Neural cell (in vitro differentiated cells): ENCODE measurements around the gene ZNF614. TPM values are rescaled to one million over a fixed set of nuclear protein-coding genes. Genes with fewer than 3 reads are reported as not detected.

ENCODE experiments used
- H2AFZ ChIP-seq: fragments of 200-600, 300-800 bp; sonication (generic), shearing (Covaris generic); 2 replicates; pipeline ENCODE4 v1.6.0; 2014; ENCODE audit warnings: low read depth, mild to moderate bottlenecking, antibody characterized with exemption, low read length, moderate library complexity
- H3F3A ChIP-seq: fragments of 200-600 bp; shearing (Covaris generic); 2 replicates; pipeline ENCODE4 v1.6.1; 2016; ENCODE audit warnings: mild to moderate bottlenecking, moderate library complexity, mixed read lengths, antibody characterized with exemption, low read length; ENCODE audit not compliant: insufficient read depth, poor library complexity, severe bottlenecking
- H3K27ac ChIP-seq: fragments of 200-600, 300-800 bp; sonication (generic), shearing (Covaris generic); 2 replicates; pipeline ENCODE4 v1.5.1; 2014; ENCODE audit warnings: mild to moderate bottlenecking, low read length, moderate library complexity
- H3K27me3 ChIP-seq: fragments of 300-800, 200-600 bp; sonication (generic), shearing (Covaris generic); 2 replicates; pipeline ENCODE4 v1.6.0; 2014; ENCODE audit warnings: mild to moderate bottlenecking, low read depth, low read length, moderate library complexity; ENCODE audit not compliant: insufficient read depth
- H3K36me3 ChIP-seq: fragments of 300-800, 200-600 bp; sonication (generic), shearing (Covaris generic); 2 replicates; pipeline ENCODE4 v1.5.1; 2014; ENCODE audit warnings: mild to moderate bottlenecking, antibody characterized with exemption, low read length, moderate library complexity; ENCODE audit not compliant: insufficient read depth
- H3K4me2 ChIP-seq: fragments of 300-800, 200-600 bp; sonication (generic), shearing (Covaris generic); 2 replicates; pipeline ENCODE4 v1.6.0; 2014; ENCODE audit warnings: mild to moderate bottlenecking, low read length
- H3K4me3 ChIP-seq: fragments of 300-800, 200-600 bp; sonication (generic), shearing (Covaris generic); 2 replicates; pipeline ENCODE4 v1.5.1; 2014; ENCODE audit warnings: mild to moderate bottlenecking, low read length, moderate library complexity
- H3K79me2 ChIP-seq: fragments of 200-600 bp; shearing (Covaris generic); replicated peaks from 2 replicates; pipeline ENCODE4 v1.6.0; 2014; ENCODE audit warnings: mild to moderate bottlenecking, low read length, moderate library complexity; ENCODE audit not compliant: insufficient read depth
- H3K9ac ChIP-seq: fragments of 300-800, 200-600 bp; sonication (generic), shearing (Covaris generic); 2 replicates; pipeline ENCODE4 v1.6.1; 2016; ENCODE audit warnings: mild to moderate bottlenecking, low read length, mixed read lengths
- H3K9me2 ChIP-seq: fragments of 200-600 bp; shearing (Covaris generic); 2 replicates; pipeline ENCODE4 v1.6.1; 2016; ENCODE audit warnings: mild to moderate bottlenecking, low read length, mixed read lengths; ENCODE audit not compliant: insufficient read depth
- H3K9me3 ChIP-seq: fragments of 200-600, 300-800 bp; sonication (generic), shearing (Covaris generic); 2 replicates; pipeline ENCODE4 v1.6.1; 2016; ENCODE audit warnings: mild to moderate bottlenecking, mixed run types, low read length, moderate library complexity, mixed read lengths
- H4K20me1 ChIP-seq: fragments of 200-600 bp; shearing (Covaris generic); 2 replicates; pipeline ENCODE4 v1.6.1; 2016; ENCODE audit warnings: mild to moderate bottlenecking, mixed run types; ENCODE audit not compliant: insufficient read depth
- EP300 ChIP-seq: fragments of 450-650 bp; conservative IDR thresholded peaks from 2 replicates; pipeline ENCODE4 v1.6.1; 2014; ENCODE audit warnings: antibody characterized with exemption, mild to moderate bottlenecking, moderate library complexity; ENCODE audit not compliant: poor library complexity, severe bottlenecking
- EZH2 ChIP-seq: fragments of 200-600, 300-800 bp; shearing (Covaris generic), sonication (generic); IDR thresholded peaks from 2 replicates; pipeline ENCODE4 v1.6.1; 2014; ENCODE audit warnings: antibody characterized with exemption, low read length, borderline replicate concordance, mild to moderate bottlenecking; ENCODE audit not compliant: insufficient read depth, poor library complexity, severe bottlenecking
- MXI1 ChIP-seq: fragments of 450-650 bp; conservative IDR thresholded peaks from 2 replicates; pipeline ENCODE4 v1.6.1; 2014; ENCODE audit warnings: antibody characterized with exemption, mild to moderate bottlenecking; ENCODE audit not compliant: poor library complexity, severe bottlenecking
- POLR2AphosphoS5 ChIP-seq: IDR thresholded peaks from 2 replicates; pipeline ENCODE4 v1.6.1; 2012
- RAD21 ChIP-seq: fragments of 450-650 bp; conservative IDR thresholded peaks from 2 replicates; pipeline ENCODE4 v1.6.1; 2014; ENCODE audit warnings: antibody characterized with exemption, mild to moderate bottlenecking, moderate library complexity
- SMC3 ChIP-seq: fragments of 450-650 bp; conservative IDR thresholded peaks from 2 replicates; pipeline ENCODE4 v1.6.1; 2014; ENCODE audit warnings: antibody characterized with exemption, mild to moderate bottlenecking, moderate library complexity; ENCODE audit not compliant: poor library complexity
- TAF1 ChIP-seq: IDR thresholded peaks from 2 replicates; pipeline ENCODE4 v1.6.1; 2012; ENCODE audit warnings: low read depth
- polyA plus RNA-seq: library from polyadenylated mRNA; depleted of rRNA; stranded (reverse); fragments of >200 nt; gene quantifications from 2 replicates; pipeline ENCODE4 v1.2.3, GENCODE V29; 2014
- TF ChIP-seq, protein P1 (sequence below): fragments of 450-650 bp; IDR thresholded peaks from 2 replicates; pipeline ENCODE4 v1.5.1; 2014; ENCODE audit warnings: antibody characterized with exemption, mild to moderate bottlenecking, moderate library complexity; ENCODE audit not compliant: poor library complexity, severe bottlenecking
- TF ChIP-seq, protein P2 (sequence below): IDR thresholded peaks from 2 replicates; pipeline ENCODE4 v1.6.1; 2012; ENCODE audit warnings: borderline replicate concordance

The ZNF614 gene
- polyA plus RNA-seq, 1 donor from 2014 or later, result 17.8 TPM

DNA sequence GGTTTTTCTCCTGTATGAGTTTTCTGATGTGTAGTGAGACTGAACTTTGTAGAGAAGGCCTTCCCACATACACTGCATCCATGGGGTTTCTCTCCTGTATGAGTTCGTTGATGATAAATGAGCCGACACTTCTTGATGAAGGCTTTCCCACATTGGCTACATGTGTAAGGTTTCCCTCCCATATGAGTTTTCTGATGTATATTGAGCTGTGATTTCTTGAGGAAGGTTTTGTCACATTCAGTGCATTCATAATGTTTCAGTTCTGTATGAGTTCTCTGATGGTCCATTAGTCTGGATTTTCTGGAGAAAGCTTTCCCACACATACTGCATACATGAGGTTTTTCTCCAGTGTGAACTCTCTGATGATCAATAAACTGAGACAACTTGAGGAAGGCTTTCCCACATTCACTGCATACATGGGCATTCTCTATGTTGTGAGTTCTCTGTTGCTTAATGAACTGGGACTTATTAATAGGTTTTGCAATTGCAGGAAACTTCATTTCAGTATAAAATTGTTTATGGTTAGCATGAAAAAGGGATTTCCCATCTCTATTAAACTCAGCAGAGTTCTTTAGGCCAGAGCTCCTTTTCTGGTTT is 34.0 kb downstream of the ZNF614 start:
- TF ChIP-seq TAF1 (no peak), MXI1 (no peak), SMC3 (no peak), RAD21 (no peak), POLR2AphosphoS5 (no peak), EZH2 (no peak), EP300 (no peak)
- TF ChIP-seq, protein P1, sequence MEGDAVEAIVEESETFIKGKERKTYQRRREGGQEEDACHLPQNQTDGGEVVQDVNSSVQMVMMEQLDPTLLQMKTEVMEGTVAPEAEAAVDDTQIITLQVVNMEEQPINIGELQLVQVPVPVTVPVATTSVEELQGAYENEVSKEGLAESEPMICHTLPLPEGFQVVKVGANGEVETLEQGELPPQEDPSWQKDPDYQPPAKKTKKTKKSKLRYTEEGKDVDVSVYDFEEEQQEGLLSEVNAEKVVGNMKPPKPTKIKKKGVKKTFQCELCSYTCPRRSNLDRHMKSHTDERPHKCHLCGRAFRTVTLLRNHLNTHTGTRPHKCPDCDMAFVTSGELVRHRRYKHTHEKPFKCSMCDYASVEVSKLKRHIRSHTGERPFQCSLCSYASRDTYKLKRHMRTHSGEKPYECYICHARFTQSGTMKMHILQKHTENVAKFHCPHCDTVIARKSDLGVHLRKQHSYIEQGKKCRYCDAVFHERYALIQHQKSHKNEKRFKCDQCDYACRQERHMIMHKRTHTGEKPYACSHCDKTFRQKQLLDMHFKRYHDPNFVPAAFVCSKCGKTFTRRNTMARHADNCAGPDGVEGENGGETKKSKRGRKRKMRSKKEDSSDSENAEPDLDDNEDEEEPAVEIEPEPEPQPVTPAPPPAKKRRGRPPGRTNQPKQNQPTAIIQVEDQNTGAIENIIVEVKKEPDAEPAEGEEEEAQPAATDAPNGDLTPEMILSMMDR, result no peak
- TF ChIP-seq, protein P2, sequence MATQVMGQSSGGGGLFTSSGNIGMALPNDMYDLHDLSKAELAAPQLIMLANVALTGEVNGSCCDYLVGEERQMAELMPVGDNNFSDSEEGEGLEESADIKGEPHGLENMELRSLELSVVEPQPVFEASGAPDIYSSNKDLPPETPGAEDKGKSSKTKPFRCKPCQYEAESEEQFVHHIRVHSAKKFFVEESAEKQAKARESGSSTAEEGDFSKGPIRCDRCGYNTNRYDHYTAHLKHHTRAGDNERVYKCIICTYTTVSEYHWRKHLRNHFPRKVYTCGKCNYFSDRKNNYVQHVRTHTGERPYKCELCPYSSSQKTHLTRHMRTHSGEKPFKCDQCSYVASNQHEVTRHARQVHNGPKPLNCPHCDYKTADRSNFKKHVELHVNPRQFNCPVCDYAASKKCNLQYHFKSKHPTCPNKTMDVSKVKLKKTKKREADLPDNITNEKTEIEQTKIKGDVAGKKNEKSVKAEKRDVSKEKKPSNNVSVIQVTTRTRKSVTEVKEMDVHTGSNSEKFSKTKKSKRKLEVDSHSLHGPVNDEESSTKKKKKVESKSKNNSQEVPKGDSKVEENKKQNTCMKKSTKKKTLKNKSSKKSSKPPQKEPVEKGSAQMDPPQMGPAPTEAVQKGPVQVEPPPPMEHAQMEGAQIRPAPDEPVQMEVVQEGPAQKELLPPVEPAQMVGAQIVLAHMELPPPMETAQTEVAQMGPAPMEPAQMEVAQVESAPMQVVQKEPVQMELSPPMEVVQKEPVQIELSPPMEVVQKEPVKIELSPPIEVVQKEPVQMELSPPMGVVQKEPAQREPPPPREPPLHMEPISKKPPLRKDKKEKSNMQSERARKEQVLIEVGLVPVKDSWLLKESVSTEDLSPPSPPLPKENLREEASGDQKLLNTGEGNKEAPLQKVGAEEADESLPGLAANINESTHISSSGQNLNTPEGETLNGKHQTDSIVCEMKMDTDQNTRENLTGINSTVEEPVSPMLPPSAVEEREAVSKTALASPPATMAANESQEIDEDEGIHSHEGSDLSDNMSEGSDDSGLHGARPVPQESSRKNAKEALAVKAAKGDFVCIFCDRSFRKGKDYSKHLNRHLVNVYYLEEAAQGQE, result no peak
- Histone ChIP-seq H3K36me3 (peaks cover 56% of the 10 kb centered on the region), H3K4me2 (no peak overlapping the region), H4K20me1 (no peaks in the 10 kb centered on the region), H3K9me2 (no peaks in the 10 kb centered on the region), H3K9ac (no peak overlapping the region), H3K27me3 (no peaks in the 10 kb centered on the region), H3K9me3 (peaks cover 39% of the 10 kb centered on the region), H3K79me2 (no peaks in the 10 kb centered on the region), H3K27ac (no peak overlapping the region), H2AFZ (no peak overlapping the region), H3F3A (no peaks in the 10 kb centered on the region), H3K4me3 (no peak overlapping the region)

GRCh38 chr19:51993422-51993821 is 34.8 kb downstream of the ZNF614 start:
- peaks cover 52% of the 10 kb centered on the region for H3K36me3 ChIP-seq
- TF ChIP-seq RAD21 (no peak), MXI1 (no peak), POLR2AphosphoS5 (no peak), SMC3 (no peak), EZH2 (no peak), TAF1 (no peak), EP300 (no peak)
- TF ChIP-seq, protein P2, result no peak
- TF ChIP-seq, protein P1, result no peak

More at GRCh38 chr19:51993422-51993821, 34.8 kb downstream of the ZNF614 start:
- Histone ChIP-seq H3K9ac (no peak overlapping the region), H3F3A (no peaks in the 10 kb centered on the region), H3K27me3 (no peaks in the 10 kb centered on the region), H3K9me2 (no peaks in the 10 kb centered on the region), H3K27ac (no peak overlapping the region), H2AFZ (no peak overlapping the region), H3K4me3 (no peak overlapping the region), H4K20me1 (no peaks in the 10 kb centered on the region), H3K9me3 (peaks cover 44% of the 10 kb centered on the region), H3K79me2 (no peaks in the 10 kb centered on the region), H3K4me2 (no peak overlapping the region)
